ENCODE measurements around the gene LETM1.
A peak's percentile ranks its signal among the peaks of the same experiment; 100 is the strongest.

LETM1 gene

GRCh38 chr4:1830234-1830633 is 25.7 kb downstream of the LETM1 start:
- DNase-seq (ENCODE audit: extremely low read depth in 1 of 2, low read depth in 1 of 2) = no peak

GRCh38 chr4:1826531-1827350 is 29.2 kb downstream of the LETM1 start:
- no peak for DNase-seq (ENCODE audit: extremely low read depth in 1 of 2, low read depth in 1 of 2)

GRCh38 chr4:1825326-1825725 is 30.6 kb downstream of the LETM1 start:
- no peak for DNase-seq (ENCODE audit: extremely low read depth in 1 of 2, low read depth in 1 of 2)

- no peak for DNase-seq (ENCODE audit: extremely low read depth in 1 of 2, low read depth in 1 of 2)
Measured at GRCh38 chr4:1824746-1825145, 31.2 kb downstream of the LETM1 start.

GRCh38 chr4:1823545-1823932 is 32.4 kb downstream of the LETM1 start:
- no peak for DNase-seq (ENCODE audit: extremely low read depth in 1 of 2, low read depth in 1 of 2)

- DNase-seq (ENCODE audit: extremely low read depth in 1 of 2, low read depth in 1 of 2) = no peak
Measured at GRCh38 chr4:1822568-1823544, 33.1 kb downstream of the LETM1 start.

GRCh38 chr4:1821679-1822567 is 34.0 kb downstream of the LETM1 start:
- DNase-seq (ENCODE audit: extremely low read depth in 1 of 2, low read depth in 1 of 2) = no peak

- no peak for DNase-seq (ENCODE audit: extremely low read depth in 1 of 2, low read depth in 1 of 2)
Measured at GRCh38 chr4:1819816-1820215, 36.1 kb downstream of the LETM1 start.

- no peak for DNase-seq (ENCODE audit: extremely low read depth in 1 of 2, low read depth in 1 of 2)
Measured at GRCh38 chr4:1819284-1819683, 36.7 kb downstream of the LETM1 start.

GRCh38 chr4:1815997-1816860 is 39.7 kb downstream of the LETM1 start:
- no peak for DNase-seq (ENCODE audit: extremely low read depth in 1 of 2, low read depth in 1 of 2)

GRCh38 chr4:1815096-1815996 is 40.6 kb downstream of the LETM1 start:
- no peak for DNase-seq (ENCODE audit: extremely low read depth in 1 of 2, low read depth in 1 of 2)

- no peak for DNase-seq (ENCODE audit: extremely low read depth in 1 of 2, low read depth in 1 of 2)
Measured at GRCh38 chr4:1814453-1814852, 41.5 kb downstream of the LETM1 start.

- DNase-seq (ENCODE audit: extremely low read depth in 1 of 2, low read depth in 1 of 2) = no peak
Measured at GRCh38 chr4:1813915-1814314, 42.0 kb downstream of the LETM1 start.

GRCh38 chr4:1813231-1813630 is 42.7 kb downstream of the LETM1 start:
- no peak for DNase-seq (ENCODE audit: extremely low read depth in 1 of 2, low read depth in 1 of 2)

- no peak for DNase-seq (ENCODE audit: extremely low read depth in 1 of 2, low read depth in 1 of 2)
Measured at GRCh38 chr4:1812720-1813119, 43.2 kb downstream of the LETM1 start.

GRCh38 chr4:1810765-1811164 is 45.2 kb downstream of the LETM1 start:
- no peak for DNase-seq (ENCODE audit: extremely low read depth in 1 of 2, low read depth in 1 of 2)

GRCh38 chr4:1809754-1810502 is 46.0 kb downstream of the LETM1 start:
- peak in 1 of 2 donors; percentile 42 for DNase-seq (ENCODE audit: extremely low read depth in 1 of 2, low read depth in 1 of 2)

Measured in activated CD8-positive, alpha-beta memory T cell treated with anti-CD3 and anti-CD28 coated beads for 1 hour (primary cell).